8988T (cell line): Measurements from ENCODE around the gene C1QTNF7.

Source experiments
- DNase-seq: peaks from one replicate; pipeline ENCODE4 v3.0.0; 2011

Gene C1QTNF7

GRCh38 chr4:15458616-15459015 is 30.8 kb downstream of the C1QTNF7 start:
- no peak for DNase-seq

GRCh38 chr4:15459706-15460105 is 31.9 kb downstream of the C1QTNF7 start:
- no peak for DNase-seq

- no peak for DNase-seq
Measured at GRCh38 chr4:15466596-15466995, 38.8 kb downstream of the C1QTNF7 start.

GRCh38 chr4:15469402-15470127 is 41.7 kb downstream of the C1QTNF7 start, which contains the start of gene CC2D2A:
Gene CC2D2A (plus strand): TSS chr4:15469882. CDS start chr4:15475933, 6,051 bp downstream.
- DNase-seq = no peak

GRCh38 chr4:15470128-15470475 is 42.3 kb downstream of the C1QTNF7 start:
- no peak for DNase-seq

- DNase-seq = no peak
Measured at GRCh38 chr4:15476396-15476795, 48.6 kb downstream of the C1QTNF7 start.

GRCh38 chr4:15478724-15479088 is 50.9 kb downstream of the C1QTNF7 start:
- no peak for DNase-seq

GRCh38 chr4:15479089-15479912 is 51.5 kb downstream of the C1QTNF7 start:
- DNase-seq = peak; percentile 31

- DNase-seq = no peak
Measured at GRCh38 chr4:15479913-15480185, 52.0 kb downstream of the C1QTNF7 start.

- no peak for DNase-seq
Measured at GRCh38 chr4:15481961-15482745, 54.3 kb downstream of the C1QTNF7 start.

GRCh38 chr4:15482842-15483241 is 55.0 kb downstream of the C1QTNF7 start:
- DNase-seq = no peak

- no peak for DNase-seq
Measured at GRCh38 chr4:15488136-15488535, 60.3 kb downstream of the C1QTNF7 start.

- no peak for DNase-seq
Measured at GRCh38 chr4:15488658-15489470, 61.0 kb downstream of the C1QTNF7 start.

GRCh38 chr4:15489551-15489950 is 61.7 kb downstream of the C1QTNF7 start:
- no peak for DNase-seq

GRCh38 chr4:15493411-15493810 is 65.6 kb downstream of the C1QTNF7 start:
- DNase-seq = no peak

- no peak for DNase-seq
Measured at GRCh38 chr4:15495621-15496020, 67.8 kb downstream of the C1QTNF7 start.
